OCI-M1 (cell line): Measurements from ENCODE around the gene SYNPO2.
"Not testable (repeated sequence)": the region's sequence is repeated elsewhere in the genome, so short reads cannot be mapped to it uniquely, and the experiment has no call there.

Experiments
- DNase-seq: peaks from one replicate; lab custom pipeline; 2025; lab: John Stamatoyannopoulos, UW

SYNPO2 gene

DNA sequence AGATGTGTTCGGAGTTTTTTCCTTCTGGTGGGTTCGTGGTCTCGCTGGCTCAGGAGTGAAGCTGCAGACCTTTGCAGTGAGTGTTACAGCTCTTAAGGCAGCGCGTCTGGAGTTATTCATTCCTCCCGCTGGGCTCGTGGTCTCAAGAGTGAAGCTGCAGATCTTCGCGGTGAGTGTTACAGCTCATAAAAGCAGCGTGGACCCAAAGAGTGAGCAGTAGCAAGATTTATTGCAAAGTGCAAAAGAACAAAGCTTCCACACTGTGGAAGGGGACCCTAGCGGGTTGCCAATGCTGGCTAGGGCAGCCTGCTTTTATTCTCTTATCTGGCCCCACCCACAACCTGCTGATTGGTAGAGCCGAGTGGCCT is 87.5 kb downstream of the SYNPO2 start:
- not testable (repeated sequence) for DNase-seq

- not testable (repeated sequence) for DNase-seq
These were observed 88.4 kb downstream of the SYNPO2 start for GRCh38 chr4:118977100-118977499.

GRCh38 chr4:118979712-118980111 is 91.1 kb downstream of the SYNPO2 start:
- DNase-seq: no peak

GRCh38 chr4:118981171-118981838 is 92.7 kb downstream of the SYNPO2 start:
- no peak for DNase-seq

GRCh38 chr4:118981839-118982381 is 93.3 kb downstream of the SYNPO2 start:
- peak; percentile 76 for DNase-seq

GRCh38 chr4:118983293-118983692 is 94.6 kb downstream of the SYNPO2 start:
- DNase-seq: no peak

- DNase-seq: no peak
These were observed 95.2 kb downstream of the SYNPO2 start for GRCh38 chr4:118983831-118984230.

GRCh38 chr4:118985170-118986000 is 96.7 kb downstream of the SYNPO2 start:
- no peak for DNase-seq

- no peak for DNase-seq
These were observed 99.4 kb downstream of the SYNPO2 start for GRCh38 chr4:118987959-118988634.

- DNase-seq: no peak
These were observed 100.0 kb downstream of the SYNPO2 start for GRCh38 chr4:118988635-118988972.

DNA sequence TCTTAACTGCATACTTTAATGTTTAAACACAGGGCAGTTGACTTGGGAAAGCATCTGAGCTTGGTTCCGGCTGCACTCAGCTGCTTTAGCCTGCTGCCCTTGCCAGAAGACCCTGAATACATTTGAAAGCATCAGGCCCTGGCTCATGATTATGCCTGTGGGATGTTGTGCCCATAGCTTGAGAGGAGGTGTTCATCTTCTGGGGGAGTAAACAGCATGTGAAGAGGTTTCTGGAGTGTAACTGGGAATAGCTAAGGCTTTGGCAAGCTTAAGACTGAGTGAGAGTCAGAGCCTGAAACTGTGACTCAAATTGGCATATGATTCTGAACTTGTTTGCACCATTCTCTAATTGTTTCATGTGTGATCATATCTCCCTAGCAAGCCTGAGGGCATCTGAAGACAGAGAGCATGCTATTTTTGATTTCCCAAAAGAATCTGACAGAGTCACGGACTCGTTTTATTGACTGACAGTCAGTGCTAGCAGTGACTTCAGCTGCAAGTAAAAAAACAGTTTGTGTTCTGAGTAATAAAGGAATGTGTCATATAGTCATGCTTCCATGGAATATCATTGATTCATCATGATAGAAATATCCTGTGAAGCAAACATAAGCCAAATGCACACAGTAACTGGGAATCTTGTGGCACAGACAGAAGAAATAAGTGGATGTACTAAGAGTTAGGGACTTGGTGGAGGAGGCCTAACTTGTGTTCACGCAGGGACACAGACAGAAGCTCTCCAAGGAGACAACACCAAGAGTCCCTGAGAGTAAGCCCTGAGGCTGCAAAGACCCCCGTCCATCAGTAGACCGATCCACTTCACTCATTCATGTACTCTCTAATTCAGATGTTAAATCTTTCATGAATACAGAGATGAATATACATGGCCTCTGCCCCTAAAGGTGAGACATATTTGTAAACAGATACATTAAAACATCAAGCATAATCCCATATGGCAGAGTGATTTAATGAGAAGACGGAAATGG is 100.7 kb downstream of the SYNPO2 start:
- no peak for DNase-seq

DNA sequence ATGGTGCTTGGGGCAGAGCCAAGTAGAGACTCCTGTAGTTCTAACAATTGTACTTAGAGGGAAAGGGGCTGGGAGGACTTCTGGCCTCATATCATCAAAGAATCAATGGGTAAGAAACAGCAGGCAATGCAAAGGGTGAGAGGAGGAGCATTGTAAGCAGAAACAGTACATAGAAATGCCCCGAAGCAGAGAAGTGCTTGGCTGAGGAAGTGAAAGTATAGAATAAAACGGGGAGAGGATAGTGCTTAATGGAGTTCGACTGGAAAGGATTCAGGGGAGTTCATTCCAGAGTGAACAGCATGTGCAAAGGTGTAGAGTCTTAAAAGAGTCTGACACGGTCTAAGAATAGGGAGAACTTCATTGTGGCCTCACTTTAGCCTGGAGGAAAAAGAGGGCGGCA is 103.0 kb downstream of the SYNPO2 start:
- no peak for DNase-seq

DNA sequence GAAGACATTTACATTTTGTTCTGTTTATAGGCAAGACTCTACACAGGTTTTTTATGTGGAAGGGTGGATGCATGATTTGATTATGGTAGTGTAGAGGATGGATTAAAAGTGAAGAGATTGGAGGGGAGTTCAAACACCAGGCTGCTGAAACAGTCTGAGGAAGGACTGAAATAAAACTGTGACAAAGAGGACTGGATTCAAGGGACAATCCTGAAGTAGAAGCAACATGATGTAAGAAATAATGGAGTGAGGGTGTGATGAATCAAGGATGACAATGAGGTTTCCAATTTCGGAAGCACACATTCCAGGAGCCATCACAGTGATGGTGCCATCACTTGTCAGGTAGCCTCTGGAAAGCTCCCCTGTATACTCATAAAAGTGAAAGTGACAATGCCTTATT is 103.5 kb downstream of the SYNPO2 start:
- no peak for DNase-seq

GRCh38 chr4:118993333-118993732 is 104.7 kb downstream of the SYNPO2 start:
- no peak for DNase-seq

GRCh38 chr4:118994030-118994429 is 105.4 kb downstream of the SYNPO2 start:
- no peak for DNase-seq

GRCh38 chr4:118995693-118996391 is 107.2 kb downstream of the SYNPO2 start:
- no peak for DNase-seq

- DNase-seq: no peak
These were observed 108.9 kb downstream of the SYNPO2 start for GRCh38 chr4:118997601-118998000.

DNA sequence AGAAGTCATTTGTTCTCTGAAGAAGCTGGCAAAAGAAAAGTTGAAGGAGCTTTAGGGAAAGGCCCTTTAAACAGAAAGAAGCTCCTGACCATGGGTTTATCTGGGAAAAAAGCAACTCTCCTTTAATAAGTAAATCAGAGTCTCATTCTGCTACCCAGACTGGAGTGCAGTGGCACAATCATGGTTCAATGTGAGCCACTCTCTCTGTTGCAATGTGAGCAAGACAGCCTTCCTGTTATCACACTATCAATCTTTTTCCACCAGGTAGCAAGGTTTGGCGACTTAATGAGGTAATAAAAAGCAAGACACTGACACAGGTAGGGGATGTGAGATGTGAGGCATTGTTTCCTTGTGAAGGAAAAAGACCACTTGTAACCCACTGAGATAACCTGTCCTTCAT is 111.3 kb downstream of the SYNPO2 start:
- DNase-seq: no peak

DNA sequence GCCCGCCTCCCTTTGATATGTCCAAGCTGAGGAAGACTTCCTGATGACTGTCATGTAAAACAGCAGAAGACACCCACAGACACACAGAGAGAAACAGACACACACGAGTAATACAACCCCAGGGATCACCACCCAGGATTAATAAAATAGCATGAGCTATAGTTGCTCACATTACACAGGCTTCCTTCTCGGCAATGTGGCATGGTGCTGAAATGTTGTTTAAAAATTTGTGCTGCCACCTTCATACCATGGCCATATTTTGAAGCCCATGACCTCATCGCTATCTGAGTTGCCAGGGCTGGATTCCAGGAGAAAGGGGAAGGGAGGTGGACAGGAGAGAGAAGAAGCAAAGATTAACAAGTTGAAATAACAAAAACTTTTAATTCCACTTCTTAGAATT is 111.7 kb downstream of the SYNPO2 start:
- DNase-seq: no peak

GRCh38 chr4:119002476-119002875 is 113.8 kb downstream of the SYNPO2 start:
- DNase-seq: no peak

GRCh38 chr4:119003001-119003400 is 114.3 kb downstream of the SYNPO2 start:
- DNase-seq: peak; percentile 55
